Activated CD4-positive, alpha-beta memory T cell treated with anti-CD3 and anti-CD28 coated beads for 36 hours (primary cell): Measurements from ENCODE around the gene CTSV. TPM values are rescaled to one million over a fixed set of nuclear protein-coding genes. Genes with fewer than 3 reads are reported as not detected.
"Not testable (repeated sequence)": the region's sequence is repeated elsewhere in the genome, so short reads cannot be mapped to it uniquely, and the experiment has no call there.

ENCODE experiments used
- CTCF ChIA-PET: fragments of 350-600 bp; sonication (Branson Sonifier 250); formaldehyde crosslinking; loops from one replicate; lab custom pipeline; 2021; ENCODE audit warnings: antibody characterized with exemption, inconsistent platforms; lab: Charles Lee
- POLR2A ChIA-PET: fragments of 350-600 bp; sonication (Branson Sonifier 250); formaldehyde crosslinking; loops from one replicate; lab custom pipeline; 2021; ENCODE audit warnings: antibody characterized with exemption; lab: Charles Lee
- DNase-seq: peaks from one replicate; pipeline ENCODE4 v3.0.0-alpha.2; 2020
- H3K27ac Mint-ChIP-seq: one replicate; pipeline ENCODE4 v1.8.0; 2021; ENCODE audit warnings: mixed read lengths
- H3K27me3 Mint-ChIP-seq: one replicate; pipeline ENCODE4 v1.8.0; 2021; ENCODE audit warnings: mixed read lengths
- H3K36me3 Mint-ChIP-seq: one replicate; pipeline ENCODE4 v1.8.0; 2021; ENCODE audit warnings: mixed read lengths
- H3K4me1 Mint-ChIP-seq: one replicate; pipeline ENCODE4 v1.8.0; 2021; ENCODE audit warnings: low read depth, mixed read lengths
- H3K4me3 Mint-ChIP-seq: one replicate; pipeline ENCODE4 v1.8.0; 2021; ENCODE audit warnings: mild to moderate bottlenecking, mixed read lengths
- H3K9me3 Mint-ChIP-seq: one replicate; pipeline ENCODE4 v1.8.0; 2021; ENCODE audit warnings: mixed read lengths
- intact Hi-C: fragments of 100-400 bp; cut with micrococcal nuclease; formaldehyde crosslinking; loops from one replicate; pipeline ENCODE4 v1.15.1; 2023
- total RNA-seq, 2 experiments: library from RNA; stranded (reverse); gene quantifications; one replicate each; pipeline ENCODE4 v1.2.3, GENCODE V29; 2021

CTSV gene
- total RNA-seq, 2 experiments from 2014 or later: 1.1 to 1.4 TPM

DNA sequence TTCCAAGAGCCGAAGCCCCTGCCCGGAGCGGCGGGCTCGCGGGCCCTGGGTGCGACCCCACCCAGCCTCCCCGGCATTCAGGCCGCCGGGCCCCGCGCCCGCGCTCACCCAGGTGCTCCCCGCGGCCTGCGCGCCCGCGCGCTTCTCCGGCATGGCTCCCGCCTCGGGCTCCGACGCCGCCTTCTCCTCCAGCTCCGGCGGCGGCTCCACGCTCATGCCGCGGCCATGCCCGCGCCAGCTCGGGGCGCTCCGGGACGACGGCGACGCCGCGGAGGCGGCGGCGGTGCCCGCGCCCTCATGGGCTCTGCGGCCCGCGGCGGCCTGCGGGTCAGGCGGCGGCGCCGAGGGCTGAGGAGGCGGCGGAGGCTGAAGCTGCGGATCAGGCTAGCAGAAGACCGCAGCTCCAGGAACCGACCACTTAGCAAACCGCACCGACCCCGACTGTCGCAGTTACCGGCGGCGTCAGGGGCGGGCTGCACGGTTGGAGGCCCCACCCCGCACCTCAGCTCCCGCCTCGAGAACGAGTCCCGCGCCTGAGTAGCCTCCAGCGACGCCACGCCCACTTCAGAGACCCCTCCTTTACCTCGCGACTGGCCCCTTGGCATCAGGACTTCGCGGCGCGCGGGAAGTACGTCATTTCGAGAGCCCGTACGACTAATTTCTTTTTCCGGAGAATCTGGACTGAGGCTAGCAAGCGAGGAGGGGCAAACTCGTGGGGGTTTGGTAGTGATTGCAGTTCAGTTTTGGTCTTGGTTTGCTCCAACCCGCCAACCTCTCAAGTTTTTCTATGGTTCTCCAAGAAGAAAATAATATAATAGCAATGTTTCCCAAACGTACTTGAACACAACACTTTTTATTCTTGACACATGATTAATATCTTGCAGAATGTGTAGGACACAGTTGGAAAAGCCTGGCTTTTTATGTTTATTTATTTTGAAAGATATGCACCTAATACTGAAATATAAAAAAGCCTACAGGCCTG, 25.5 kb downstream of the CTSV start:
- POLR2A ChIA-PET: interaction anchor here (1.2 kb wide), 1 partner anchor 26 kb away, joined by 5 read pairs; the partner anchor contains the start of gene CTSV
- H3K9me3 Mint-ChIP-seq, H3K36me3 Mint-ChIP-seq, intact Hi-C loops, CTCF ChIA-PET, H3K27me3 Mint-ChIP-seq: not testable (repeated sequence)
- DNase-seq: peak; percentile 88
- Mint-ChIP-seq H3K4me3 (peak overlapping the region; percentile 86), H3K4me1 (peaks cover 14% of the 10 kb centered on the region), H3K27ac (peak overlapping the region; percentile 89)

DNA sequence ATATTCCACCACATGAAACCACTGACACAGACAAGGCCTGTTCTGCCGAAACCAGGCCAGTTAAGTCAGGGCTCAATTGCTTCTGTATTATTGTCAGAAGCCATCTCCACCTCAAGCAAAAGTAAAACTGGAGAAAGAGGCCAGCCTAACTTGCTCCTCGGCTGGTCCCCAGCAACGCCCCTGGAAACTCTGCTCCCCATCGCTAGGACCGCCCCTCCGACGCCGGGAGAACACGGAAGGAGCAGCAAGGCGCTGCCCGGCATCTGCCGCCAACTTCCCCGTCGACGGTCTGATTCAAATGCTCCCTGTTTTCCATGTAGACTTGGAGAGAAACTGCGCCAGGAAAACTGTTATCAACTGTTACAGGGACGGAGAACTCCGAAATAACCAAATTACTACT, 26.3 kb downstream of the CTSV start:
- CTCF ChIA-PET, H3K36me3 Mint-ChIP-seq, intact Hi-C loops, H3K27me3 Mint-ChIP-seq, H3K9me3 Mint-ChIP-seq: not testable (repeated sequence)
- Mint-ChIP-seq H3K27ac (peak overlapping the region; percentile 88), H3K4me1 (peaks cover 14% of the 10 kb centered on the region), H3K4me3 (peak overlapping the region; percentile 86)
- POLR2A ChIA-PET: interaction anchor here (1.2 kb wide), 1 partner anchor 26 kb away, joined by 5 read pairs; the partner anchor contains the start of gene CTSV
- DNase-seq: peak; percentile 29

DNA sequence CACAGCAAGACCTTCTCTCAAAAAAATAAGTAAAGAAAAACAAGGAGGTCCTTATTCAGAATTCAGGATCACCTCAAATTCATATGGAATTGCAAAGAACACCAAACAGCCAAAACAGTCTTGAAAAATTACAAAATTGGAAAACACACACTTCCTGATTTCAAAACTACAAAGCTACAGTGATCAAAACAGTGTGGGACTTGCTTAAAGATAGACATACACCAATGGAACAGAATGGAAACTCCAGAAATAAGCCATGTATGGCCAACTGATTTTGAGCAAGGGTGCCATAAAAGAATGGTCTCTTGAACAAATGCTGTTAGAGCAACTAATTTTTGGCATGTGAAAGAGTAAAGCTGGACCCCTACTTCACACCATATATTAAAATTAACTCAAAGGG, 36.7 kb downstream of the CTSV start:
- H3K27me3 Mint-ChIP-seq, H3K9me3 Mint-ChIP-seq, H3K4me3 Mint-ChIP-seq, CTCF ChIA-PET, H3K36me3 Mint-ChIP-seq, POLR2A ChIA-PET, intact Hi-C loops, DNase-seq: not testable (repeated sequence)
- H3K27ac Mint-ChIP-seq: peak overlapping the region; percentile 13
- peaks cover 53% of the 10 kb centered on the region for H3K4me1 Mint-ChIP-seq

DNA sequence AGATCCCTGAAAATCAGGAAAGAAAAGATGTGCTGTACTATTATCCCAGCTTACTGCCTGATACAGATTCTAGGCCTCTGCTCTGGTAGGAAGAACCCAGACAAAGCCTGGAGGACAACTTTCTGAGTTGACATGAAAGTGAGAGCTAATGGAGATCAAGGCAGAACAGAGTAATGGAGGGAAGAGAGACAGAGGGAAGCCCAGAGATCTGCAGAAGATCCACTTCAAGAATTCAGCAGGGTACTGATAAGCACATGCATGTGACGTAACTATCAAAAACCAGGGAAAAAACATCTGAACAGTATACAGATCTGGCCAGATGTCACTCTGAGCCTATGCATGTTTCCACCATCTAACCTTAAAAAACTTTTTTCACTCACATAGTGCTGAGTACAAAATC, 37.6 kb downstream of the CTSV start:
- H3K27me3 Mint-ChIP-seq, CTCF ChIA-PET, H3K36me3 Mint-ChIP-seq, intact Hi-C loops, H3K9me3 Mint-ChIP-seq, DNase-seq, H3K4me3 Mint-ChIP-seq, POLR2A ChIA-PET: not testable (repeated sequence)
- Mint-ChIP-seq H3K27ac (peak overlapping the region; percentile 66), H3K4me1 (peaks cover 56% of the 10 kb centered on the region)

DNA sequence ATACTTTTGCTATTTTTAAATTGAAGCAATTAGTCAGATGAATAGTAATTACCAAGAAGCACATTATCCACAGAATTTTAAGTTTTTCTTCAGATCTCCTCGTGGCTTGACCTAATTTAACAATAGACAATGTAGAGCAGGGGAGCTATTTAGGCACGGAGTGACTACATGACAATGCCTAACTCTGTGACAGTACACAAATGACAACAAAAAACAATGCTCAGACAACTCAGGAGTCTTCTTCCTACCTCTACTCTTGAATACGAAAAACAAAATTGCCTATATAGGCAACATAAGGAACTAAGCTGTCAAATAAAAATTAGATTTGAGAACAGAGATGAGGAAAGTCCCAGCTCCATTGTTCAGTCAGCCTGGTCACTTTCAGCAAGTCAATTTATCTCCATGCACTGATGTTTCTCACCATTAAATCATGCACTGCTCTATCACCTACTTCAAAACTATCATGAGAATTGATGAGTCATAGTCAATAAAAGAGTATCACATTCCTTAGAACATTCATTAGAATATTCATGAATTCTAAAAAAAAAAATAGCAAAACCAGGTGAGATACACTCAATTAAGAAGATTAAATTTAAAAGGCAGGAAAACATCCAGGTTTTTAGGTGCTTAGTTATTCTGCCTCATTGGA, 38.7 kb downstream of the CTSV start:
- CTCF ChIA-PET, POLR2A ChIA-PET, H3K27me3 Mint-ChIP-seq, intact Hi-C loops, DNase-seq, H3K36me3 Mint-ChIP-seq, H3K9me3 Mint-ChIP-seq: not testable (repeated sequence)
- Mint-ChIP-seq H3K27ac (peak overlapping the region; percentile 66), H3K4me1 (peaks cover 52% of the 10 kb centered on the region), H3K4me3 (peak overlapping the region; percentile 7)

DNA sequence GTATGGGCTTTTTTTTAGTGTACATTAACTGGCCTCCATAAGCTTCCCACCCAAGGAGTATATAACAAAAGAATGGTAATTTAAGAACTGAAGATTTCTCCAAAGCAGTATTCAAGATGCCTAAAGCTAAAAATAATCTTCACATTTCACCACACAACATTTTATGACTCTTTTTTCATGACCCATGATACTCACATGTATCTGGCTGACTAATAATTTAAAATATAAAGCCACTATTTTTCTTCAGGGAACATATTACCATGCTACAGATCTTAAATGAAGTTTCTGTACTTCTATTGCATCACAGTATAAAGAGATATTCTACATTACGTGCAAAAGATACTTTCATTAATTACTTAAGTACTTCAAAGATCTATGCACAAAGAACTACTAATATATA, 39.2 kb downstream of the CTSV start:
- H3K4me3 Mint-ChIP-seq, POLR2A ChIA-PET, H3K27me3 Mint-ChIP-seq, H3K9me3 Mint-ChIP-seq, CTCF ChIA-PET, intact Hi-C loops, H3K36me3 Mint-ChIP-seq, DNase-seq: not testable (repeated sequence)
- peaks cover 52% of the 10 kb centered on the region for H3K4me1 Mint-ChIP-seq
- H3K27ac Mint-ChIP-seq: peak overlapping the region; percentile 59

DNA sequence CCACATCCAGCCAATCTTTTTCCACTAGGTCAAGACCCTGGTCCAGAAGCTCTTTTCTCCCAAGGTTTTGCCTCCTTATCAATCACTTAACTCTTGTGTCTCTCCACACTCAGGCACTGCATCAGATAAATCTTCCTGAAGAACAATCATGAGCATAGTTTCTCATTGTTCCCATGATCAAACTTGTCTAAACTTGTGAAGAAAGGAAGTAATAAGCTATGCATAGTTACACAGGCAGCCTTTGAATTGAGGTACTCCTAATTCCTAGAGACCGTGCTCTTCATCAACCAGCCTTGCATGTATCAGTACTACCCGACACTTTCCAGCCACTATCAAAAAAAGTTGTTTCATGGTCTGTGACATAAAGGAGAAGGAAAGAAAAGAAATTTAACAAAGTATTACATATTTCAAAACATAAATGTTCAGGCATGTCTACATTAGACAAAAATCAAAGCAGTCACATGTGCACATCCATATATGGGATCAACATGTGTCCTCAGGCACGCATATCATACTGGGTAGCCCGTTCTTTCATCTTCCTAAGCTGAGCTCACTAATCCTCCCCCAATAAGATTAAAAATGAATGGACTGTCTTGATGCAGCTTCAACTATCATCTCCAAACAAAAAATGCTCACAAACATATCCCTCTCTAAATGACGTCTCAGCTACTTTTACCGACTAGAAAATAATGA, 41.8 kb downstream of the CTSV start:
- peaks cover 42% of the 10 kb centered on the region for H3K4me1 Mint-ChIP-seq
- H3K36me3 Mint-ChIP-seq, H3K27me3 Mint-ChIP-seq, H3K9me3 Mint-ChIP-seq, DNase-seq, CTCF ChIA-PET, H3K4me3 Mint-ChIP-seq, POLR2A ChIA-PET, H3K27ac Mint-ChIP-seq, intact Hi-C loops: not testable (repeated sequence)

DNA sequence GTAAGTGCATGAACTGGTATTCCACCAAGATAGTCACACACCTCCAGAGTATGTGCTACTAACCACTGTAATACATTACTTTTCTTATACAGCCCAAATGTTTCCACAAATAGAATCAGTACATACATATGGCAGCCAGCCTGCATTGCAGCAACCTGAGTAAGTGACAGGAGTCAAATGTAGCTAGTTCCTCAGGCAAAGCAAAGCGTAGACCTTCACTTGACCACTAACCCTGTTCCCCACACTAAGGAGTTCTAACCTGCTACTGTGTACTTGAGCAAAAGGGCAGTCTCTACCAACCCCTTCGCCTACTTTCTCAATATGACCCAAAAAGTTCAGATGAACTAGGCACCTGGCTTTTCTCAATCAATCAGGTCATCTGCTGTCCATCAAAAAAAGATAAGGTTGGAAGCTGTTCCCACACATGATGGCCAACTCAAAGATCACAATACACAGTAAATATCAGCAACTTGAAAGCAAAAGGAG, 44.4 kb downstream of the CTSV start:
- intact Hi-C loops, DNase-seq, CTCF ChIA-PET, H3K27me3 Mint-ChIP-seq, H3K9me3 Mint-ChIP-seq, POLR2A ChIA-PET, H3K4me3 Mint-ChIP-seq, H3K27ac Mint-ChIP-seq, H3K36me3 Mint-ChIP-seq: not testable (repeated sequence)
- peaks cover 36% of the 10 kb centered on the region for H3K4me1 Mint-ChIP-seq

DNA sequence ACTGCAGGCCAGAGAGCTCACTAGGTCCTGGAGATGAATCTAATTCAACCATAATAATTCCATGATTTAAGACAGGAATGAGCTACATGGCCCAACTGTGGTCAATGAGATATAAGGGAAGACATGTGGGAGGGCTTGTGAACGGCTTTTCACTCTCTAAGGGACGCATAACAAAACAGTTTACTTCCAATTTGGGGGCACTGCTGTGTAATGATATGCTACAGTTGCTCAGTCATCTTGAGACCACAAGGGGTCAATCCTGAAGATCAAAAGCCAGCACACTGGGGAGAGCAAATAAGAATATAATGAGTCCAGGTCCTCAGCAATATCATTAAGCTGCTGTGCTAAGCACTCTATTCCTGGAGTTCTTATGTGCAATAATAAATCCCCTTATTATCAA, 46.6 kb downstream of the CTSV start:
- intact Hi-C loops, POLR2A ChIA-PET, H3K9me3 Mint-ChIP-seq, H3K27me3 Mint-ChIP-seq, H3K27ac Mint-ChIP-seq, CTCF ChIA-PET, DNase-seq, H3K4me3 Mint-ChIP-seq, H3K36me3 Mint-ChIP-seq: not testable (repeated sequence)
- peaks cover 34% of the 10 kb centered on the region for H3K4me1 Mint-ChIP-seq

DNA sequence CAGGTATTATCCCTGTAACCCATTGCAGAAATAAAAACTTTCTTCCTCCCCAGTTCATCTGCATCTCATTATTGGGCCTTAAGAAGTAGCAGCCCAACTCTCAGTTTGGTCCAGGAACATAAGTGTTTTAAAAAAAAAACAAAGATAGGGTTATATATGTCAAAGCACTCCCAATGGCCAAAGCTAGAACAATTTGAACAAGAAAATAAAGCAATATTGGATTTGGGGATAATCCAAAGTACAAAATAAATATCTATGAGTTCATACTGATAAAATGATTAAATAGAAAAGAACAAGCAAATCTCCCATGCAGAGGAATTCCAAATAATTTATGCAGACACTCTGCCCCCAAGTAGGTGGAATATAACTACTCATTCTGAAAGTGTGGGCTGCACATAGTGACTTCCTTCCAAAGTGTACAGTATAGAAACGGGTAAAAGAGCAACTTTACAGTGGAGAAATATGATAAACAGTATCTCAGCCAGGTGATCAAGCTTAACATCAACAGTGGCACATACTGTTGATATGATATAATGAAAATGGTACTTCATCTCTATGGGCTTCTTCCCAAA, 49.1 kb downstream of the CTSV start:
- H3K4me3 Mint-ChIP-seq, H3K27ac Mint-ChIP-seq, POLR2A ChIA-PET, intact Hi-C loops, CTCF ChIA-PET, DNase-seq, H3K27me3 Mint-ChIP-seq, H3K36me3 Mint-ChIP-seq, H3K9me3 Mint-ChIP-seq: not testable (repeated sequence)
- H3K4me1 Mint-ChIP-seq: peaks cover 38% of the 10 kb centered on the region

DNA sequence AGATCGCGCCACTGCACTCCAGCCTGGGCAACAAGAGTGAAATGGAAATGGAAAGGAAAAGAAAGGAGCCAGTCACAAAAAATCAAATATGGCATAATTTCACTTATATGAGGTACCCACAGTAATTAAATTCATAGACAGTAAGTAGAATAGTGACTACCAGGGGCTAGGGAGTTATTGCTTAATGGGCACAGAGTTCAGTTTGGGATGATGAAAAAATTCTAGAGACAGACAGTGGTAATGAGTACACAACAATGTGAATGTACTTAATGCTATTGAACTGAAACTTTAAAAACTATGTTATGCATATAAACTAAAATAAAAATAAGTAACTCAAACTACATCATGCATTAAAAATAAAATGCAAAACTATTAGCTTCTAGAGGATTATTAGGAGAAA, 54.1 kb downstream of the CTSV start:
- DNase-seq, POLR2A ChIA-PET, H3K36me3 Mint-ChIP-seq, H3K9me3 Mint-ChIP-seq, H3K27me3 Mint-ChIP-seq, H3K27ac Mint-ChIP-seq, H3K4me3 Mint-ChIP-seq, CTCF ChIA-PET, intact Hi-C loops: not testable (repeated sequence)
- H3K4me1 Mint-ChIP-seq: peaks cover 22% of the 10 kb centered on the region

DNA sequence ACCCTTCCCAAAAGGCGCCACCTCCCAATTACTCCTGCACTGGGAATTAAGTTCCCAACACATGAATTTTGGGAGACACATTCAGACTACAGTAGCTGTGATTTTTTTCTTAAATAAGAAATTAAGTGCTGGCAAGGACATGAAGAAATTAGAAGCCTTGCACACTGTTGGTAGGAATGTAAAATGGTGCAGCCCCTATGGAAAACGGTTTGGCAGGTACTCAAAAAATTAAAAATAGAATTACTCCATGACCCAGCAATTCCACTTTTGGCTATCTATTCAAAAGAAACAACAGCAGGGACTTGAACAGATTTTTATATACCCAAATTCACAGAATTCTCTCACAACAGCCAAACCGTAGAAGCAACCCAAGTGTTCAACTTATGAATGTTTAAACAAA, 54.8 kb downstream of the CTSV start:
- CTCF ChIA-PET, H3K27me3 Mint-ChIP-seq, H3K4me3 Mint-ChIP-seq, H3K36me3 Mint-ChIP-seq, H3K9me3 Mint-ChIP-seq, DNase-seq, H3K27ac Mint-ChIP-seq, intact Hi-C loops, POLR2A ChIA-PET: not testable (repeated sequence)
- peaks cover 21% of the 10 kb centered on the region for H3K4me1 Mint-ChIP-seq
